ENCODE measurements around the gene DLG2.
A peak's percentile ranks its signal among the peaks of the same experiment; 100 is the strongest.

DNA sequence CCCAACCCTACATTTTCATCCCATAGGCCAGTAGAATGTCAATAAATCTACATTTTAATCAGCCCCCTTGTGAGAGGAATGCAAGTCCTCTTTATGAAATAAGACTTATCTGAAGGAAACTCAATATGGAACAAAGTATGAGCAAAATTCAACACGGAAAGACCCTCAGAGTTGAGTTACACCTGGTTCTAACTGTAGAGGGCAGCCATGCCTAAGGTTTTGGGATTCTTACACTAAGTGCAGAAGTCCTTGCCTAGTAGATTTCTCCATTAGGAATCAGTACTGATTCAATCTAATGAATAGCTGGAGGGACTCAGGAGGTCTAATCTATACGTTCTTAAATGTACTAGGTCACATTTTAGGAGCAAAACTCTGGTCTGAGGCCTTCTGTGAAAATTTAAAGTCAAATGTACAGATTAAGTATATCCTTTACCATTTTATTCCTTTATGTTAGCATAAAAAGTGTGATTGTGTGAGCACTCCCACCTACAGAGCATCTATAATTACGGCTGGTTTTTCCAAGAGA lies 904.5 kb downstream of the DLG2 start:
- TF ChIP-seq CTCF (IDR thresholded peaks at IDR 0.05; ENCODE audit: low read length) (peak; percentile 68), EZH2 (optimal IDR thresholded peaks at IDR 0.05; ENCODE audit: low read depth, low read length) (no peak), EZH2phosphoT487 (IDR thresholded peaks at IDR 0.05; ENCODE audit: low read length) (no peak)

Measured in MM.1S (cell line).